Right atrium auricular region (tissue), 2 donors: ENCODE results near the gene MARF1. TPM values are rescaled to one million over a fixed set of nuclear protein-coding genes. Genes with fewer than 3 reads are reported as not detected.
"Not testable (repeated sequence)": the region's sequence is repeated elsewhere in the genome, so short reads cannot be mapped to it uniquely, and the experiment has no call there.

Source experiments
- DNase-seq: peaks from one replicate; pipeline ENCODE4 v3.0.0-alpha.2; 2019; ENCODE audit warnings: low spot score
- H3K27ac ChIP-seq, 2 donors: fragments of 200-600 bp; sonication (generic); 1 replicate in 1 of 2; 2 replicates in 1 of 2; pipeline ENCODE4 v1.5.1; 2016 to 2019
- H3K27me3 ChIP-seq, 2 donors: fragments of 200-600 bp; sonication (generic); one replicate each; pipeline versions ENCODE4 v1.5.1 to v1.6.0; 2017 to 2019
- H3K36me3 ChIP-seq: fragments of 200-600 bp; sonication (generic); one replicate; pipeline ENCODE4 v1.5.1; 2016
- H3K4me1 ChIP-seq, 2 donors: fragments of 200-600 bp; sonication (generic); one replicate each; pipeline versions ENCODE4 v1.5.1 to v1.6.0; 2017 to 2019
- H3K4me3 ChIP-seq, 2 donors: fragments of 200-600 bp; sonication (generic); 1 replicate in 1 of 2; 2 replicates in 1 of 2; pipeline ENCODE4 v1.5.1; 2017 to 2019; ENCODE audit warnings: mild to moderate bottlenecking in 1 of 2, moderate library complexity in 1 of 2
- H3K9me3 ChIP-seq, 2 donors: fragments of 200-600 bp; sonication (generic); one replicate each; pipeline ENCODE4 v1.5.1; 2019
- total RNA-seq, 2 donors: library from RNA; depleted of rRNA; stranded (reverse); fragments of >200 nt; gene quantifications; one replicate each; pipeline ENCODE4 v1.1.0, GENCODE V29; 2016
- TF ChIP-seq, protein P1 (sequence below), 2 donors: fragments of 200-600 bp; sonication (generic); IDR thresholded peaks; one replicate each; pipeline ENCODE4 v1.5.1; 2019; ENCODE audit warnings: antibody characterized with exemption in 2 of 2

The MARF1 gene
- total RNA-seq, 2 donors from 2014 or later, result 17.1 to 24.8 TPM

DNA sequence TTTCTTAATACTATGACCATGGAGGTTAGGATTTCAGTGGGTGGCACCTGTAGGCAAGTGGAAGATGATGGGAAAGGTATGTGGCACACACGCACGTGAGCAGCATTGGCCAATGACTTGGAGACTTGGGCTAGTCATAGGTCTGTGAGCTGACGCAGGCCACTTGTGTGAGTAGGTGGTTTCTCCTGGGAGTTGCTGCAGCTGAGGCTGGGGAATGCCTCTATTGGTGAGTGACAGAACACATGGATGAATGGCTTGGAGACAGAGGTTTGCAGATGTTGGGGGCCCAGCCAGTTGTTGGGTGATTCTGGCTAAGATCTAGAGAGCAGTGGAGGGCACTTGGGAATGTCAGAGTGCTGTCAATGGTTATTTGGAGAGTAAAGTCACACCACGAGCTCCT lies 64.1 kb downstream of the MARF1 start:
- no peak overlapping the region for H3K4me3 ChIP-seq

DNA sequence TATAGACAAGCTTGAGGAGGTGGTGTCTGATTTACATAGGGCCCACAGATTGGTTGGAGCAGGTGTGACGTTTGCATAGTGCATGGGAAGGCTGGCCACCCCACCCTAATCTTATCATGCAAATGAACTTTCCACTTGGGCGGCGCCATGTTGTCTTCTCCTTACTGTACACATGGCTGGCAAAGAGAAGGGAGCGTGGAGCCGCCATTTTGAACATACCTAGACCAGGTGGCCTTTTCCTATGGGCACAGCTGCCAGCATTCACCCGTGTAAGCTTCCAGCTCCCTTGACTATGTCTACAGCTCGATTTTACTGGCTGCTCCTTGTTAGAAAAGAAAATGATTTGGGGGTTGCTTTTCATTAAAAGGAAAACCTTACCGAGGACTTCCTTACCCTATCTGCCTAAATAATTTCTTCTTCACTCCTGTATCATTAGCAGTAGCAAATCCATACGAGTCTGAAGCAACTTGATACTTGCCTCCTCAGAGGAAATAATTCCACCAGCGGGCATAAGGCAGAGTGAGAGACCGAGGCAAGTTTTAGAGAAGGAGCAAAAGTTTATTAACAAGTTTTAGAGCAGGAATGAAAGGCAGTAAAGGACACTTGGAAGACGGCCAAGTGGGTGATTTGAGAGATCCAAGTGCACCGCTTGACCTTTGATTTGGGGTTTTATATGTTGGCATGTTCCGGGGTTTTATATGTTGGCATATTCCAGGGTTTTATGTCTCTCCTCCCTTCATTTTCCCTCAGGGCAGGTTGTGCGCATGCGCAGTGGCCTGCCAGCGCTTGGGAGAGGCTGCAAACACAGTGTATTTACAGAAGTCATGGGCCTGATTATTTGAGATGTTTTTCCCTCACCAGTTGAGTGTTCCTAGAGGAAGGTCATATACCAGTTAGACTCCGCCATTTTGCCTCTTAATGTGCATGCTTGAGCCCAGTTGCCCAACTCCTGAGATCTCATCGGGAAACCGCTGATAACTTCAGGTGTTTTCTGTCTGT lies 65.7 kb downstream of the MARF1 start:
- peaks cover 9% of the 10 kb centered on the region for H3K36me3 ChIP-seq
- H3K4me3 ChIP-seq, result no peak overlapping the region
- H3K27ac ChIP-seq, result no peak overlapping the region
- H3K27me3 ChIP-seq, result no peaks in the 10 kb centered on the region
- H3K9me3 ChIP-seq, result no peaks in the 10 kb centered on the region
- TF ChIP-seq, protein P1, sequence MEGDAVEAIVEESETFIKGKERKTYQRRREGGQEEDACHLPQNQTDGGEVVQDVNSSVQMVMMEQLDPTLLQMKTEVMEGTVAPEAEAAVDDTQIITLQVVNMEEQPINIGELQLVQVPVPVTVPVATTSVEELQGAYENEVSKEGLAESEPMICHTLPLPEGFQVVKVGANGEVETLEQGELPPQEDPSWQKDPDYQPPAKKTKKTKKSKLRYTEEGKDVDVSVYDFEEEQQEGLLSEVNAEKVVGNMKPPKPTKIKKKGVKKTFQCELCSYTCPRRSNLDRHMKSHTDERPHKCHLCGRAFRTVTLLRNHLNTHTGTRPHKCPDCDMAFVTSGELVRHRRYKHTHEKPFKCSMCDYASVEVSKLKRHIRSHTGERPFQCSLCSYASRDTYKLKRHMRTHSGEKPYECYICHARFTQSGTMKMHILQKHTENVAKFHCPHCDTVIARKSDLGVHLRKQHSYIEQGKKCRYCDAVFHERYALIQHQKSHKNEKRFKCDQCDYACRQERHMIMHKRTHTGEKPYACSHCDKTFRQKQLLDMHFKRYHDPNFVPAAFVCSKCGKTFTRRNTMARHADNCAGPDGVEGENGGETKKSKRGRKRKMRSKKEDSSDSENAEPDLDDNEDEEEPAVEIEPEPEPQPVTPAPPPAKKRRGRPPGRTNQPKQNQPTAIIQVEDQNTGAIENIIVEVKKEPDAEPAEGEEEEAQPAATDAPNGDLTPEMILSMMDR (IDR thresholded peaks at IDR 0.05), result no peak
- H3K4me1 ChIP-seq, result no peaks in the 10 kb centered on the region
- no peak for DNase-seq

More for the DNA sequence above, 64.1 kb downstream of the MARF1 start:
- Histone ChIP-seq H3K4me1 (no peaks in the 10 kb centered on the region), H3K9me3 (no peaks in the 10 kb centered on the region), H3K36me3 (peaks cover 24% of the 10 kb centered on the region), H3K27me3 (no peaks in the 10 kb centered on the region), H3K27ac (no peak overlapping the region)
- TF ChIP-seq, protein P1 (IDR thresholded peaks at IDR 0.05), result no peak
- no peak for DNase-seq

DNA sequence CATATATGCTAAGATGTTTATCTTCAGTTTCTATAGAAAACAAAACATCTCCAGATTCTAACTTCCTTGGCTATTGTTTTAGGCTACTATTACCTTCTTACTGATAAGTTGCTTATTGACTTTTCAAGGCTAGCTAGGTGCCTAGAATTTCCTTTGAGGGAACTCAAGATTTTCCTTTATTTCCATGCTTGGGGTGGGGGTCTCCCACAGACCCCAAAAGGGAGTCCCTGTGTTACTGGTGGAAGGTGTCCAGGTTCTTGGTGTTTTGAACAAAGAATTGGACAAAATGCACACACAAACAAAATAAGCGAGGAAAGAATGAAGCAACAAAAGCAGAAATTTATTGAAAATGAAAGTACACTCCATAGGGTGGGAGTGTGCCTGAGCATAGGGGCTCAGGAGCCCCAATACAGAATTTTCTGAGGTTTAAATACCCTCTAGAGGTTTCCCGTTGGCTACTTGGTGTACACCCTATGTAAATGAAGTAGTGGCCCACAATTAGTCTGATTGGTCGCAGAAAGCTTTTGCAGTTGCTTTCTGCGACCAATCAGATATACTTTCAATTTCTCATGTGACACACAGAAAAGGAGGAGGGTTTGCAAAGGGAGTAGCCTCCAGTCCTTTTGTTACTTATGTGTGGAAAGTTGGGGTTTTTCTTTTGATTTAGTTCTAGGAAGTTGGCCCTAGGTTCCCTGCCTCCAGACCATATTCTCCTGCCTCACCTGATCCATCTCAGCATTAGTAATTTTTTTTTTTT lies 67.5 kb downstream of the MARF1 start:
- H3K27ac ChIP-seq, result no peak overlapping the region
- H3K36me3 ChIP-seq, result no peaks in the 10 kb centered on the region
- TF ChIP-seq, protein P1 (IDR thresholded peaks at IDR 0.05), result no peak

DNA sequence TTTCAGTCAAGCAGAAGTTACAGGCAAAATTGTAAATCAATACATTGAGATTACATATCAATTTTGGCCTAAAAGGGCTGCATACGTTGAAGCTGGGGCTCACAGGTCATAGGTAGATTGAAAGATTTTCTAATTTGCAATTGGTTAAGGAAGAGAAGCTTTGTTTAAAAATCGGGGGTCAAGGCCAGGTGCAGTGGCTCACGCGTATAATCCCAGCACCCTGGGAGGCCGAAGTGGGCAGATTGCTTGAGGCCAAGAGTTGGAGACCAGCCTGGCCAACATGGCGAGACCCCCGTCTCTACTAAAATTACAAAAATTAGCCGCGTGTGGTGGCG lies 68.4 kb downstream of the MARF1 start:
- TF ChIP-seq, protein P1 (IDR thresholded peaks at IDR 0.05), result no peak
- Histone ChIP-seq H3K27me3 (no peaks in the 10 kb centered on the region), H3K27ac (no peak overlapping the region), H3K4me3 (no peak overlapping the region), H3K36me3 (no peaks in the 10 kb centered on the region), H3K9me3 (no peaks in the 10 kb centered on the region), H3K4me1 (no peaks in the 10 kb centered on the region)
- no peak for DNase-seq

More for the DNA sequence above, 67.5 kb downstream of the MARF1 start:
- no peaks in the 10 kb centered on the region for H3K4me1 ChIP-seq
- H3K4me3 ChIP-seq, result no peak overlapping the region
- H3K9me3 ChIP-seq, result no peaks in the 10 kb centered on the region
- no peak for DNase-seq
- H3K27me3 ChIP-seq, result no peaks in the 10 kb centered on the region

DNA sequence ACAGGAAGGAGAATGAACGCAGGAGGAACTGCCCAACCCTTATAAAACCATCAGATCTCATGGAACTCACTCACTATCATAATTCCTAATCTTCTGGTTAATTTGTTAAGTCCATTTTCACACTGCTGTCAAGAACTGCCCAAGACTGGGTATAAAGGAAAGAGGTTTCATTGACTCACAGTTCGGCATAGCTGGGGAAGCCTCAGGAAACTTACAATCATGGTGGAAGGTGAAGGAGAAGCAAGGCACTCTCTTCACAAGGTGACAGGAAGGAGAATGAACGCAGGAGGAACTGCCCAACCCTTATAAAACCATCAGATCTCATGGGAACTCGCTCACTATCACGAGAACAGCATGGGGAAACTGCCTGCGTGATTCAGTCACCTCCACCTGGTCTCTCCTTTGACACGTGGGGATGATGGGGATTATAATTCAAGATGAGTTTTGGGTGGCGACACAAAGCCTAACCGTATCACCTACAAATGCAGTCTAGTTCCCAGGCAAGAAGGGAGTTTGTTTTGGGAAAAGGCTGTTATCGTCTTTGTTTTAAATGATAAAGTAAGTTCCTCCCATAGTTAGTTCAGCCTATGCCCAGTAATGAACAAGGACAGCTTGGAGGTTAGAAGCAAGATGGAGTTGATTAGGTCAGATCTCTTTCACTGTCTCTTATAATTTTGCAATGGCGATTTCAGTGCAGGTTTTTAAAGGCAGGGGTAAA lies 68.9 kb downstream of the MARF1 start:
- not testable (repeated sequence) for H3K27ac ChIP-seq, H3K4me1 ChIP-seq, DNase-seq, H3K9me3 ChIP-seq, H3K36me3 ChIP-seq, H3K27me3 ChIP-seq, H3K4me3 ChIP-seq
